HepG2 (cell line): ENCODE data around the gene PRRC2A. TPM values are rescaled to one million over a fixed set of nuclear protein-coding genes. Genes with fewer than 3 reads are reported as not detected.

Experiments used
- ARID5B ChIP-seq: IDR thresholded peaks from 2 replicates; pipeline ENCODE4 v1.4.0; 2020; ENCODE audit warnings: mild to moderate bottlenecking, missing genetic modification reagents
- HNF4G ChIP-seq, 2 experiments: sonication (generic) in 1 of 2; formaldehyde crosslinking in 1 of 2; IDR thresholded peaks; 2 replicates each; pipeline versions ENCODE4 v1.4.0 to v1.6.1; 2011 to 2020; ENCODE audit warnings: borderline replicate concordance in 2 of 2, low read depth in 2 of 2, mild to moderate bottlenecking in 2 of 2, low read length in 1 of 2, missing genetic modification reagents in 1 of 2, moderate library complexity in 1 of 2
- HNRNPK ChIP-seq: fragments of 200-400 bp; formaldehyde crosslinking; IDR thresholded peaks from 2 replicates; pipeline ENCODE4 v1.6.1; 2018; ENCODE audit warnings: low read length, low read depth, moderate library complexity, mild to moderate bottlenecking; ENCODE audit not compliant: poor library complexity, severe bottlenecking
- MTA1 ChIP-seq: sonication (generic); formaldehyde crosslinking; IDR thresholded peaks from 2 replicates; pipeline ENCODE4 v1.4.0; 2020; ENCODE audit warnings: missing genetic modification reagents, mild to moderate bottlenecking, borderline replicate concordance
- NCOA2 ChIP-seq: sonication (generic); formaldehyde crosslinking; IDR thresholded peaks from 2 replicates; pipeline ENCODE4 v1.8.0; 2022; ENCODE audit warnings: inconsistent platforms
- PPARG ChIP-seq: conservative IDR thresholded peaks from 2 replicates; pipeline ENCODE4 v1.6.1; 2016; ENCODE audit warnings: missing biosample characterization, missing genetic modification reagents
- RFXANK ChIP-seq: IDR thresholded peaks from 2 replicates; pipeline ENCODE4 v1.6.1; 2016
- SETDB1 ChIP-seq: sonication (generic); formaldehyde crosslinking; IDR thresholded peaks from 2 replicates; pipeline ENCODE4 v1.5.1; 2020; ENCODE audit warnings: missing genetic modification reagents, mild to moderate bottlenecking, borderline replicate concordance
- ZBTB14 ChIP-seq: sonication (generic); formaldehyde crosslinking; IDR thresholded peaks from 2 replicates; pipeline ENCODE4 v1.4.0; 2020; ENCODE audit warnings: missing genetic modification reagents
- ZBTB3 ChIP-seq: sonication (generic); formaldehyde crosslinking; IDR thresholded peaks from 2 replicates; pipeline ENCODE4 v1.4.0; 2020; ENCODE audit warnings: low read depth, mild to moderate bottlenecking, moderate library complexity, missing genetic modification reagents, borderline replicate concordance
- ZNF180 ChIP-seq: sonication (generic); formaldehyde crosslinking; IDR thresholded peaks from 2 replicates; pipeline ENCODE4 v1.4.0; 2020; ENCODE audit warnings: low read depth, missing genetic modification reagents, borderline replicate concordance
- ZNF281 ChIP-seq: sonication (generic); formaldehyde crosslinking; IDR thresholded peaks from 2 replicates; pipeline ENCODE4 v1.4.0; 2020; ENCODE audit warnings: missing genetic modification reagents, borderline replicate concordance
- ZNF326 ChIP-seq: sonication (generic); formaldehyde crosslinking; IDR thresholded peaks from 2 replicates; pipeline ENCODE4 v1.4.0; 2020; ENCODE audit warnings: missing genetic modification reagents, borderline replicate concordance
- ZNF430 ChIP-seq: sonication (generic); formaldehyde crosslinking; IDR thresholded peaks from 2 replicates; pipeline ENCODE4 v1.9.0; 2021; ENCODE audit warnings: mild to moderate bottlenecking, missing genetic modification reagents
- ZNF562 ChIP-seq: sonication (generic); formaldehyde crosslinking; IDR thresholded peaks from 2 replicates; pipeline ENCODE4 v1.8.0; 2022; ENCODE audit warnings: missing genetic modification reagents, borderline replicate concordance
- ZNF564 ChIP-seq: sonication (generic); formaldehyde crosslinking; IDR thresholded peaks from 2 replicates; pipeline ENCODE4 v1.8.1; 2023; ENCODE audit warnings: mild to moderate bottlenecking, missing genetic modification reagents
- ZNF749 ChIP-seq: sonication (generic); formaldehyde crosslinking; IDR thresholded peaks from 2 replicates; pipeline ENCODE4 v1.8.0; 2022; ENCODE audit warnings: mild to moderate bottlenecking, missing genetic modification reagents, moderate library complexity, borderline replicate concordance
- ZNF83 ChIP-seq: sonication (generic); formaldehyde crosslinking; IDR thresholded peaks from 2 replicates; pipeline ENCODE4 v1.4.0; 2020; ENCODE audit warnings: missing genetic modification reagents, mild to moderate bottlenecking, borderline replicate concordance
- ZNF879 ChIP-seq: sonication (generic); formaldehyde crosslinking; IDR thresholded peaks from 2 replicates; pipeline ENCODE4 v1.8.1; 2023; ENCODE audit warnings: missing genetic modification reagents
- ZZZ3 ChIP-seq: sonication (generic); formaldehyde crosslinking; IDR thresholded peaks from 2 replicates; pipeline ENCODE4 v1.4.0; 2020; ENCODE audit warnings: missing genetic modification reagents, mild to moderate bottlenecking, borderline replicate concordance
- polyA plus RNA-seq, 8 experiments: library from polyadenylated mRNA; depleted of rRNA in 3 of 8; stranded (reverse) in 7 of 8; unstranded in 1 of 8; fragments of >200 nt; fragmentation: Illumina TruSeq in 4 of 8; extraction: Trizol in 4 of 8; gene quantifications; 2 replicates each; pipeline versions ENCODE4 v1.2.1 to v1.2.3, GENCODE V29; 2011 to 2016; ENCODE audit warnings: low read depth in 4 of 8, missing spikeins in 1 of 8, mixed read lengths in 1 of 8; ENCODE audit not compliant: insufficient read depth in 1 of 8
- total RNA-seq, 5 experiments: library from RNA; depleted of rRNA; stranded (reverse); fragments of >200 nt; fragmentation: Illumina TruSeq; extraction: Trizol; gene quantifications; 2 replicates each; pipeline ENCODE4 v1.2.3, GENCODE V29; 2016; ENCODE audit warnings: low read depth in 1 of 5

Gene PRRC2A
- total and polyA plus RNA-seq, 2 of the 13 experiments (the other 11 are each of a cell fraction or from before 2014, with no cell fraction given) = 38.9 to 47.4 TPM

- TF ChIP-seq PPARG (CRISPR knock-in tag) (peak; percentile 97), ZNF281 (CRISPR knock-in tag) (peak; percentile 90), ZBTB14 (peak; percentile 53; the same call in 1 of the 2 replicates), HNF4G (IDR thresholded peaks at IDR 0.05; ENCODE audit: borderline replicate concordance, low read depth, low read length) (peak; percentile 95), HNF4G (CRISPR knock-in tag; IDR thresholded peaks at IDR 0.05; ENCODE audit: borderline replicate concordance, low read depth) (peak; percentile 91; the same call in 1 of the 2 replicates), RFXANK (CRISPR knock-in tag) (no peak), ZNF180 (CRISPR knock-in tag) (no peak), ARID5B (CRISPR knock-in tag) (peak; percentile 95), ZNF326 (CRISPR knock-in tag) (no peak), MTA1 (CRISPR knock-in tag) (peak; percentile 20; the same call in 1 of the 2 replicates), ZNF83 (peak; percentile 78; the same call in 1 of the 2 replicates), HNRNPK (peak; percentile 24), ZNF430 (CRISPR knock-in tag) (peak; percentile 95), ZBTB3 (CRISPR knock-in tag) (peak; percentile 91), ZZZ3 (CRISPR knock-in tag) (peak; percentile 28; the same call in 1 of the 2 replicates), ZNF564 (peak; percentile 94), ZNF879 (CRISPR knock-in tag) (no peak), ZNF749 (CRISPR knock-in tag) (no peak; the same call in 1 of the 2 replicates), SETDB1 (CRISPR knock-in tag) (0 out of 2 replicates have a peak, but pooled peaks have one; percentile 36), ZNF562 (CRISPR knock-in tag) (no peak), NCOA2 (peak; percentile 93)
These were observed 35.1 kb downstream of the PRRC2A start, which contains the start of gene APOM (continued) for GRCh38 chr6:31655349-31656237.
